Endothelial cell of umbilical vein (primary cell): Measurements from ENCODE around the gene ASIC4. TPM values are rescaled to one million over a fixed set of nuclear protein-coding genes. Genes with fewer than 3 reads are reported as not detected.

Experiments used
- BruUV-seq: library from RNA; stranded (reverse); fragments of 400-500 nt; replicated peaks from 2 replicates; lab custom pipeline; 2021; lab: Mats Ljungman, UMichigan
- CTCF ChIA-PET: fragments of 300-600, 350-600 bp; sonication (Branson Sonifier 250); formaldehyde crosslinking; loops from one replicate; lab custom pipeline; 2021; ENCODE audit warnings: antibody characterized with exemption, inconsistent platforms; lab: Charles Lee
- POLR2A ChIA-PET: fragments of 300-600, 350-600 bp; sonication (Branson Sonifier 250); formaldehyde crosslinking; loops from one replicate; lab custom pipeline; 2021; ENCODE audit warnings: antibody characterized with exemption, inconsistent platforms; lab: Charles Lee
- DNase-seq: peaks from one replicate; pipeline ENCODE4 v3.0.0-alpha.2; 2011; ENCODE audit warnings: low read depth, low spot score
- FAIRE-seq: peaks from 2 replicates; lab custom pipeline; 2011; peaks lifted over from hg19 to GRCh38; lab: Jason Lieb, UNC
- H2AFZ ChIP-seq: 2 replicates; pipeline ENCODE4 v1.6.0; 2012; ENCODE audit warnings: low read depth, low read length, control low read depth, inconsistent platforms
- H3K27ac ChIP-seq: 2 replicates; pipeline ENCODE4 v1.5.1; 2011; ENCODE audit warnings: low read depth, mild to moderate bottlenecking, control low read depth, low read length, moderate library complexity; ENCODE audit not compliant: insufficient read depth
- H3K27me3 ChIP-seq, 2 experiments: 2 replicates each; pipeline versions ENCODE4 v1.6.0 to v1.6.1; 2011; ENCODE audit warnings: low read length in 2 of 2, mixed read lengths in 1 of 2; ENCODE audit not compliant: control insufficient read depth in 2 of 2, insufficient read depth in 2 of 2
- H3K36me3 ChIP-seq, 2 experiments: 2 replicates in 1 of 2; 3 replicates in 1 of 2; pipeline ENCODE4 v1.5.1; 2011; ENCODE audit warnings: low read length in 2 of 2, mild to moderate bottlenecking in 1 of 2, moderate library complexity in 1 of 2; ENCODE audit not compliant: control insufficient read depth in 2 of 2, insufficient read depth in 2 of 2; ENCODE audit errors: extremely low read depth in 1 of 2
- H3K4me1 ChIP-seq: 3 replicates; pipeline ENCODE4 v1.5.1; 2011; ENCODE audit warnings: mild to moderate bottlenecking, low read length; ENCODE audit not compliant: control insufficient read depth, insufficient read depth; ENCODE audit errors: extremely low read depth
- H3K4me2 ChIP-seq: 2 replicates; pipeline ENCODE4 v1.6.1; 2011; ENCODE audit warnings: low read length, control low read depth, mixed read lengths; ENCODE audit not compliant: insufficient read depth
- H3K4me3 ChIP-seq, 3 experiments: fragments of 200-600 bp in 1 of 3; sonication (generic), shearing (Covaris generic) in 1 of 3; replicated peaks in 1 of 3; 2 replicates each; pipeline ENCODE4 v1.5.1; 2011 to 2016; ENCODE audit warnings: control low read depth in 3 of 3, low read length in 3 of 3, mild to moderate bottlenecking in 2 of 3, inconsistent platforms in 1 of 3, low read depth in 1 of 3, moderate library complexity in 1 of 3; ENCODE audit not compliant: insufficient read depth in 1 of 3
- H3K79me2 ChIP-seq: 2 replicates; pipeline ENCODE4 v1.6.0; 2012; ENCODE audit warnings: low read length, inconsistent platforms; ENCODE audit not compliant: control insufficient read depth, insufficient read depth
- H3K9ac ChIP-seq: replicated peaks from 2 replicates; pipeline ENCODE3; 2011; ENCODE audit warnings: low read length, control low read depth; ENCODE audit not compliant: insufficient read depth; ENCODE audit errors: extremely low read depth
- H3K9me1 ChIP-seq: replicated peaks from 3 replicates; pipeline ENCODE4 v1.6.0; 2011; ENCODE audit warnings: mild to moderate bottlenecking, low read length; ENCODE audit not compliant: control insufficient read depth, insufficient read depth; ENCODE audit errors: extremely low read depth
- H3K9me3 ChIP-seq: replicated peaks from 2 replicates; pipeline ENCODE4 v1.5.1; 2012; ENCODE audit warnings: low read length, inconsistent platforms; ENCODE audit not compliant: control insufficient read depth, insufficient read depth
- H4K20me1 ChIP-seq: replicated peaks from 2 replicates; pipeline ENCODE3; 2011; ENCODE audit warnings: mild to moderate bottlenecking, low read length; ENCODE audit not compliant: control insufficient read depth, insufficient read depth; ENCODE audit errors: extremely low read depth
- CTCF ChIP-seq, 2 donors: IDR thresholded peaks; 1 replicate in 1 of 2; 2 replicates in 1 of 2; pipeline ENCODE4 v1.5.1; 2011; ENCODE audit warnings: low read length in 2 of 2, mild to moderate bottlenecking in 2 of 2, moderate library complexity in 2 of 2, control low read depth in 1 of 2, inconsistent platforms in 1 of 2, low read depth in 1 of 2; ENCODE audit not compliant: insufficient read depth in 1 of 2; ENCODE audit errors: extremely low read depth in 1 of 2
- EZH2 ChIP-seq: IDR thresholded peaks from 2 replicates; pipeline ENCODE4 v1.6.1; 2012; ENCODE audit warnings: borderline replicate concordance, low read depth, mild to moderate bottlenecking, moderate library complexity, low read length, inconsistent platforms; ENCODE audit not compliant: severe bottlenecking
- FOS ChIP-seq: IDR thresholded peaks from 2 replicates; pipeline ENCODE4 v1.6.1; 2011; ENCODE audit warnings: mild to moderate bottlenecking, low read length, moderate library complexity, borderline replicate concordance; ENCODE audit not compliant: insufficient read depth
- GATA2 ChIP-seq: IDR thresholded peaks from 2 replicates; pipeline ENCODE4 v1.7.0; 2011; ENCODE audit warnings: low read depth, mild to moderate bottlenecking, moderate library complexity, mixed read lengths, low read length; ENCODE audit not compliant: insufficient read length, insufficient read depth
- JUN ChIP-seq: IDR thresholded peaks from 2 replicates; pipeline ENCODE4 v1.6.1; 2011; ENCODE audit warnings: borderline replicate concordance, low read depth; ENCODE audit not compliant: insufficient read length, insufficient read depth
- MAX ChIP-seq: IDR thresholded peaks from 2 replicates; pipeline ENCODE4 v1.6.1; 2011; ENCODE audit not compliant: insufficient read depth, insufficient read length
- MYC ChIP-seq: IDR thresholded peaks from one replicate; pipeline ENCODE4 v1.6.1; 2011; ENCODE audit warnings: mild to moderate bottlenecking, low read depth, low read length
- POLR2A ChIP-seq: IDR thresholded peaks from 2 replicates; pipeline ENCODE4 v1.6.1; 2012; ENCODE audit warnings: low read depth, mild to moderate bottlenecking, control low read depth, low read length
- POLR2AphosphoS5 ChIP-seq: IDR thresholded peaks from 2 replicates; pipeline ENCODE4 v1.6.1; 2012; ENCODE audit warnings: low read depth, mild to moderate bottlenecking, control low read depth, low read length, moderate library complexity; ENCODE audit not compliant: insufficient read depth
- dilution Hi-C: fragments of 300-500 bp; cut with MboI; formaldehyde crosslinking; loops from one replicate; pipeline ENCODE4 v1.15.0; 2019; ENCODE audit warnings: low sequenced_read_pairs; ENCODE audit not compliant: extremely low pct_ligation_motif_present
- intact Hi-C: fragments of 100-400 bp; cut with micrococcal nuclease; formaldehyde crosslinking; loops from one replicate; pipeline ENCODE4 v1.10.0; 2022
- polyA plus RNA-seq, 4 experiments: library from polyadenylated mRNA; depleted of rRNA in 3 of 4; stranded (reverse) in 3 of 4; unstranded in 1 of 4; fragments of >200 nt; gene quantifications; 2 replicates each; pipeline versions ENCODE4 v1.2.1 to v1.2.3, GENCODE V29; 2011 to 2012; ENCODE audit warnings: missing spikeins in 1 of 4
- total RNA-seq: library from RNA; stranded (reverse); gene quantifications from 2 replicates; pipeline ENCODE4 v1.2.3, GENCODE V29; 2021

ASIC4 gene
- total and polyA plus RNA-seq, 2 donors (not counting 3 experiments of a cell fraction or from before 2014, with no cell fraction given): not detected

GRCh38 chr2:219497495-219498279 is 16.6 kb upstream of the ASIC4 start:
- Histone ChIP-seq H3K4me3 (peak overlapping the region; percentile 46 to 76 (median 72)), H3K9me3 (no peaks in the 10 kb centered on the region), H3K9me1 (no peaks in the 10 kb centered on the region), H3K27me3 (peaks cover 32 to 36% of the 10 kb centered on the region in 2 experiments), H3K4me1 (peaks cover 12% of the 10 kb centered on the region), H3K4me2 (peak overlapping the region; percentile 48), H3K79me2 (no peaks in the 10 kb centered on the region), H2AFZ (peak overlapping the region; percentile 79), H4K20me1 (no peaks in the 10 kb centered on the region), H3K36me3 (peaks cover 0 to 1% of the 10 kb centered on the region in 2 experiments), H3K9ac (peak overlapping the region; percentile 11), H3K27ac (no peak overlapping the region)
- BruUV-seq: no TSS peak
- DNase-seq (peak; percentile 78), FAIRE-seq (peak; percentile 93)
- dilution Hi-C loops (no loop called here), intact Hi-C loops (loop anchor here (1.0 kb wide), 6 partner anchors 12 to 109 kb away; partner anchors contain the start of gene CHPF)
- ChIA-PET CTCF (interaction anchor here (0.6 to 19.9 kb wide), 11 partner anchors 11 to 343 kb away, joined by 3 to 731 read pairs (median 6); partner anchors contain the start of genes CHPF, DNPEP, STK11IP and TMEM198), POLR2A (interaction anchor here (0.8 to 2.6 kb wide), 6 partner anchors 10 to 110 kb away, joined by 3 to 20 read pairs (median 4); partner anchors contain the start of gene DNPEP)
- no peak for TF ChIP-seq MAX
- no peak for TF ChIP-seq CTCF (IDR thresholded peaks at IDR 0.05; ENCODE audit: extremely low read depth in 1 of 2, insufficient read depth in 1 of 2, low read depth in 1 of 2, low read length in 2 of 2)
- peak; percentile 9 for TF ChIP-seq EZH2
- TF ChIP-seq FOS: no peak
- TF ChIP-seq POLR2A: peak; percentile 32
- TF ChIP-seq GATA2: no peak
- peak; percentile 48 for TF ChIP-seq POLR2AphosphoS5
- TF ChIP-seq MYC: no peak
- no peak for TF ChIP-seq JUN
